ENCODE results near the gene GALM.
"Not testable (repeated sequence)": the region's sequence is repeated elsewhere in the genome, so short reads cannot be mapped to it uniquely, and the experiment has no call there.

GALM gene

GRCh38 chr2:38754506-38754905, 88.6 kb downstream of the GALM start:
- H3K4me3 ChIP-seq (ENCODE audit: low read depth, low read length), result no peak overlapping the region
- DNase-seq (ENCODE audit: low read depth), result no peak
- TF ChIP-seq CTCF (conservative IDR thresholded peaks at IDR 0.05; ENCODE audit: low read depth, low read length), result no peak

GRCh38 chr2:38755891-38756290, 90.0 kb downstream of the GALM start:
- H3K4me3 ChIP-seq (ENCODE audit: low read depth, low read length); DNase-seq (ENCODE audit: low read depth): not testable (repeated sequence)

- DNase-seq (ENCODE audit: low read depth), result no peak
- H3K4me3 ChIP-seq (ENCODE audit: low read depth, low read length), result no peak overlapping the region
- TF ChIP-seq CTCF (conservative IDR thresholded peaks at IDR 0.05; ENCODE audit: low read depth, low read length), result no peak
Observed at GRCh38 chr2:38763228-38763627, 97.3 kb downstream of the GALM start.

- no peak for DNase-seq (ENCODE audit: low read depth)
- no peak overlapping the region for H3K4me3 ChIP-seq (ENCODE audit: low read depth, low read length)
- TF ChIP-seq CTCF (conservative IDR thresholded peaks at IDR 0.05; ENCODE audit: low read depth, low read length), result no peak
Observed at GRCh38 chr2:38763728-38764127, 97.8 kb downstream of the GALM start.

GRCh38 chr2:38765149-38765548, 99.2 kb downstream of the GALM start:
- TF ChIP-seq CTCF (conservative IDR thresholded peaks at IDR 0.05; ENCODE audit: low read depth, low read length), result no peak
- peak; percentile 63 for DNase-seq (ENCODE audit: low read depth)
- no peak overlapping the region for H3K4me3 ChIP-seq (ENCODE audit: low read depth, low read length)

GRCh38 chr2:38765551-38765950, 99.6 kb downstream of the GALM start:
- TF ChIP-seq CTCF (conservative IDR thresholded peaks at IDR 0.05; ENCODE audit: low read depth, low read length), result no peak
- no peak overlapping the region for H3K4me3 ChIP-seq (ENCODE audit: low read depth, low read length)
- no peak for DNase-seq (ENCODE audit: low read depth)

GRCh38 chr2:38771632-38772031, 105.7 kb downstream of the GALM start:
- DNase-seq (ENCODE audit: low read depth), result no peak
- no peak for TF ChIP-seq CTCF (conservative IDR thresholded peaks at IDR 0.05; ENCODE audit: low read depth, low read length)
- no peak overlapping the region for H3K4me3 ChIP-seq (ENCODE audit: low read depth, low read length)
